Measurements from ENCODE around the gene ATAD2B.

ATAD2B gene

DNA sequence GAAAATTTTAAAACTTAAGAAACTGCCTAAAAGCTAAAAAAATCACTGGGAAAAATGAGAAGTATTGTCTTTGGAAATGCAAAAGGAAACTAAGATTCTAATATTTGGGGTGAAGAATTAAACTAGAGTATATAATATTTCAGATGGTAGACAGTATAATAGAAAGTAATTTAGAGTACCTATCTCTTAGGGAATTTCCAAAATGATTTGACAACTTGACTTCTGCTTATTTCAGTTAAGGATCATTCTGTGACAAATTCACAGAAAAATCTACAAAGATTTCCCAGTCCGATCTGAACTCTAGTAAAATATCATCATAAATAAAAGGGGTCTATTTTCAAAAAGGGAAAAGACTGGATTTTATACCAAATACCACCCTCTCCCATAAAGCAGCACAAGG, 99.6 kb downstream of the ATAD2B start:
- no peak overlapping the region for H3K4me3 ChIP-seq (ENCODE audit: low read depth, low read length)
- no peak for TF ChIP-seq CTCF (IDR thresholded peaks at IDR 0.05; ENCODE audit: low read depth, low read length)

GRCh38 chr2:23826771-23827170, 100.2 kb downstream of the ATAD2B start:
- H3K4me3 ChIP-seq (ENCODE audit: low read depth, low read length), result no peak overlapping the region
- TF ChIP-seq CTCF (IDR thresholded peaks at IDR 0.05; ENCODE audit: low read depth, low read length), result no peak

DNA sequence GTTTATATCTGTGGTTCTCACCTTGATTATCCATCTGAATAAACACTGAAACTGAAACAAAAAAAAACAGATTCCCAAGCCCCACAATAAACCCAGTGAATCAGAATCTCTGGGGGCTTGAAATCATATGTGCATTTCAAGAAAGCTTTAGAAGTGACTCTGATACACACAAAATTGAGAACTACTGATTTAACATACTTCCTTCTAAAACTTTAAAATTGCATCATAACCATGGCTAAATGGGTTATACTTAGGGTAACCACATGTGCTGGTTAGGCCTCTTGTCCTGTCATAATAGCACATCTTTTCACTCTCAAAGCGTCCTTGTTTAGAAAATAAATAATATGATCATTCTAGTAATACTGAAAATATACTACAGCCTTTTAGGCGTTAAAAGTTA, 100.9 kb downstream of the ATAD2B start:
- H3K4me3 ChIP-seq (ENCODE audit: low read depth, low read length), result no peak overlapping the region
- TF ChIP-seq CTCF (IDR thresholded peaks at IDR 0.05; ENCODE audit: low read depth, low read length), result no peak

GRCh38 chr2:23824777-23825212, 102.1 kb downstream of the ATAD2B start:
- TF ChIP-seq CTCF (IDR thresholded peaks at IDR 0.05; ENCODE audit: low read depth, low read length), result peak; percentile 48; the same call in 1 of the 2 replicates
- no peak overlapping the region for H3K4me3 ChIP-seq (ENCODE audit: low read depth, low read length)

GRCh38 chr2:23823863-23824262, 103.1 kb downstream of the ATAD2B start:
- TF ChIP-seq CTCF (IDR thresholded peaks at IDR 0.05; ENCODE audit: low read depth, low read length), result no peak
- no peak overlapping the region for H3K4me3 ChIP-seq (ENCODE audit: low read depth, low read length)

GRCh38 chr2:23814963-23815362, 112.0 kb downstream of the ATAD2B start:
- no peak for TF ChIP-seq CTCF (IDR thresholded peaks at IDR 0.05; ENCODE audit: low read depth, low read length)

DNA sequence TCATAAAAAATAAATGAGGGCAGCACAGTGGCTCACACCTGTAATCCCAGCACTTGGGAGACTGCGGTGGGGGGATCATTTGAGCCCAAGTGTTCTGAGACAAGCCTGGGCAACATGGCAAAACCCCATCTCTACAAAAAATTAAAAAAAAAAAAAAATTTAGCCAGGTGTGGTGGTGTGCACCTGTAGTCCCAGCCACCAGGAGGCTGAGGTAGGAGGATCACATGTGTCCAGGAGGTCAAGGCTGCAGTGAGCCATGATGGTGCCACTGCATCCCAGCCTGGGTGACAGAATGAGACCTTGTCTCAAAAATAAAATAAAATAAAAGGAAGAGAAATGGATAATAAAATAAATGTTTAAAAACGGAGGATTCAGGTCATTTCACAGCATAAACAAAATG, 113.5 kb downstream of the ATAD2B start:
- no peak for TF ChIP-seq CTCF (IDR thresholded peaks at IDR 0.05; ENCODE audit: low read depth, low read length)
- H3K4me3 ChIP-seq (ENCODE audit: low read depth, low read length), result no peak overlapping the region

More at GRCh38 chr2:23814963-23815362, 112.0 kb downstream of the ATAD2B start:
- H3K4me3 ChIP-seq (ENCODE audit: low read depth, low read length), result no peak overlapping the region

All from WI38 (cell line).